Measurements from ENCODE around the gene SYT8. TPM values are rescaled to one million over a fixed set of nuclear protein-coding genes. Genes with fewer than 3 reads are reported as not detected.
"Not testable (repeated sequence)": the region's sequence is repeated elsewhere in the genome, so short reads cannot be mapped to it uniquely, and the experiment has no call there.

The SYT8 gene
- total and polyA plus RNA-seq, 2 experiments from 2014 or later: not detected

- Histone ChIP-seq H3K79me2 (ENCODE audit: insufficient read depth) (no peaks in the 10 kb centered on the region), H3K4me1 (ENCODE audit: insufficient read depth) (no peaks in the 10 kb centered on the region), H3F3A (ENCODE audit: insufficient read depth) (no peaks in the 10 kb centered on the region), H4K20me1 (ENCODE audit: insufficient read depth) (no peaks in the 10 kb centered on the region), H3K9me2 (ENCODE audit: insufficient read depth) (no peaks in the 10 kb centered on the region), H3K36me3 (ENCODE audit: low read depth) (no peaks in the 10 kb centered on the region), H3K9me3 (ENCODE audit: low read depth) (no peaks in the 10 kb centered on the region), H2AFZ (no peak overlapping the region), H3K9ac (no peak overlapping the region), H3K27me3 (replicated peaks; ENCODE audit: insufficient read depth) (no peaks in the 10 kb centered on the region), H3K27ac (no peak overlapping the region), H3K4me3 (no peak overlapping the region), H3K4me2 (ENCODE audit: unreplicated experiment) (no peak overlapping the region)
- WGBS, 2 experiments (ENCODE audit: low coverage in 1 of 2, low lambda C conversion rate in 2 of 2, missing lambda C conversion rate in 2 of 2): 24% methylated on average over 18 to 23 of the region's 23 CpGs
- DNase-seq: peak; percentile 73
- no peak for TF ChIP-seq EZH2phosphoT487 (IDR thresholded peaks at IDR 0.05; ENCODE audit: insufficient read depth, low read depth)
- TF ChIP-seq EZH2 (IDR thresholded peaks at IDR 0.05; ENCODE audit: insufficient read depth, poor library complexity, severe bottlenecking): no peak
- in situ Hi-C loops (cut with MboI): no loop called here
These were observed 47.8 kb downstream of the SYT8 start for GRCh38 chr11:1882265-1883238.

GRCh38 chr11:1883346-1884302, 48.8 kb downstream of the SYT8 start:
- Histone ChIP-seq H3K27me3 (replicated peaks; ENCODE audit: insufficient read depth) (no peaks in the 10 kb centered on the region), H3F3A (ENCODE audit: insufficient read depth) (no peaks in the 10 kb centered on the region), H2AFZ (no peak overlapping the region), H3K9me3 (ENCODE audit: low read depth) (no peaks in the 10 kb centered on the region), H3K4me2 (ENCODE audit: unreplicated experiment) (no peak overlapping the region), H3K9me2 (ENCODE audit: insufficient read depth) (no peaks in the 10 kb centered on the region), H3K27ac (no peak overlapping the region), H3K9ac (no peak overlapping the region), H3K4me3 (no peak overlapping the region), H3K79me2 (ENCODE audit: insufficient read depth) (no peaks in the 10 kb centered on the region), H3K4me1 (ENCODE audit: insufficient read depth) (no peaks in the 10 kb centered on the region), H3K36me3 (ENCODE audit: low read depth) (no peaks in the 10 kb centered on the region), H4K20me1 (ENCODE audit: insufficient read depth) (no peaks in the 10 kb centered on the region)
- no peak for TF ChIP-seq EZH2phosphoT487 (IDR thresholded peaks at IDR 0.05; ENCODE audit: insufficient read depth, low read depth)
- no peak for TF ChIP-seq EZH2 (IDR thresholded peaks at IDR 0.05; ENCODE audit: insufficient read depth, poor library complexity, severe bottlenecking)
- in situ Hi-C loops (cut with MboI): no loop called here
- DNase-seq: no peak
- 58 to 62% methylated on average over 13 to 14 of the region's 14 CpGs for WGBS, 2 experiments (ENCODE audit: low coverage in 1 of 2, low lambda C conversion rate in 2 of 2, missing lambda C conversion rate in 2 of 2)

GRCh38 chr11:1884303-1884700, 49.5 kb downstream of the SYT8 start:
- Histone ChIP-seq H3K79me2 (ENCODE audit: insufficient read depth) (no peaks in the 10 kb centered on the region), H3K9ac (no peak overlapping the region), H3K9me2 (ENCODE audit: insufficient read depth) (no peaks in the 10 kb centered on the region), H3K27ac (no peak overlapping the region), H2AFZ (no peak overlapping the region), H3K36me3 (ENCODE audit: low read depth) (no peaks in the 10 kb centered on the region), H3K27me3 (replicated peaks; ENCODE audit: insufficient read depth) (no peaks in the 10 kb centered on the region), H3K4me2 (ENCODE audit: unreplicated experiment) (no peak overlapping the region), H3K4me1 (ENCODE audit: insufficient read depth) (no peaks in the 10 kb centered on the region), H3F3A (ENCODE audit: insufficient read depth) (no peaks in the 10 kb centered on the region), H3K4me3 (no peak overlapping the region), H3K9me3 (ENCODE audit: low read depth) (no peaks in the 10 kb centered on the region), H4K20me1 (ENCODE audit: insufficient read depth) (no peaks in the 10 kb centered on the region)
- TF ChIP-seq EZH2 (IDR thresholded peaks at IDR 0.05; ENCODE audit: insufficient read depth, poor library complexity, severe bottlenecking) (no peak), EZH2phosphoT487 (IDR thresholded peaks at IDR 0.05; ENCODE audit: insufficient read depth, low read depth) (no peak)
- WGBS, 2 experiments (ENCODE audit: low coverage in 1 of 2, low lambda C conversion rate in 2 of 2, missing lambda C conversion rate in 2 of 2): 68 to 73% methylated on average over 5 of the region's 5 CpGs
- in situ Hi-C loops (cut with MboI): no loop called here
- DNase-seq: no peak

GRCh38 chr11:1886551-1886950, 51.8 kb downstream of the SYT8 start:
- H3F3A ChIP-seq (ENCODE audit: insufficient read depth); in situ Hi-C loops (cut with MboI); H3K9ac ChIP-seq; H3K79me2 ChIP-seq (ENCODE audit: insufficient read depth); H3K27ac ChIP-seq; DNase-seq; H2AFZ ChIP-seq; H3K4me3 ChIP-seq; H3K9me3 ChIP-seq (ENCODE audit: low read depth); H3K4me1 ChIP-seq (ENCODE audit: insufficient read depth); H4K20me1 ChIP-seq (ENCODE audit: insufficient read depth); H3K4me2 ChIP-seq (ENCODE audit: unreplicated experiment); H3K36me3 ChIP-seq (ENCODE audit: low read depth); H3K27me3 ChIP-seq (replicated peaks; ENCODE audit: insufficient read depth); H3K9me2 ChIP-seq (ENCODE audit: insufficient read depth): not testable (repeated sequence)
- 69 to 75% methylated on average over 13 of the region's 13 CpGs for WGBS, 2 experiments (ENCODE audit: low coverage in 1 of 2, low lambda C conversion rate in 2 of 2, missing lambda C conversion rate in 2 of 2)

Small RNAs within 50 kb of the gene (microRNA-seq; reads per million reads assigned to microRNA genes)
- gene MIR4298 (ENCODE audit: borderline number of aligned reads): not detected
- gene MIR7847 (ENCODE audit: borderline number of aligned reads): not detected

Small RNAs within 50 kb of the gene (small RNA-seq; reads per million reads assigned to genes)
- gene AC051649.1 (ENCODE audit: low read depth, low replicate concordance) (not detected), gene MIR4298 (ENCODE audit: low read depth, low replicate concordance) (not detected)

Other genes starting within 250 kb of the SYT8 start
- gene KRTAP5-1, start 249.7 kb upstream of the SYT8 start, total RNA-seq (2014; rRNA removed; shearing (Covaris generic)): not detected in 2 replicates
- not detected in 2 replicates for gene KRTAP5-1, start 249.7 kb upstream of the SYT8 start, polyA plus RNA-seq (2016; fragmentation: Nextera tagmentation; extraction: Ambion mirVana)
- not detected in 2 replicates for gene KRTAP5-2, start 236.7 kb upstream of the SYT8 start, total RNA-seq (2014; rRNA removed; shearing (Covaris generic))
- gene KRTAP5-2, start 236.7 kb upstream of the SYT8 start, polyA plus RNA-seq (2016; fragmentation: Nextera tagmentation; extraction: Ambion mirVana): not detected in 2 replicates
- gene KRTAP5-3, start 226.5 kb upstream of the SYT8 start, total RNA-seq (2014; rRNA removed; shearing (Covaris generic)): not detected in 2 replicates
- gene KRTAP5-3, start 226.5 kb upstream of the SYT8 start, polyA plus RNA-seq (2016; fragmentation: Nextera tagmentation; extraction: Ambion mirVana): not detected in 2 replicates
- gene KRTAP5-4, start 212.9 kb upstream of the SYT8 start, total RNA-seq (2014; rRNA removed; shearing (Covaris generic)): not detected in 2 replicates
- gene KRTAP5-4, start 212.9 kb upstream of the SYT8 start, polyA plus RNA-seq (2016; fragmentation: Nextera tagmentation; extraction: Ambion mirVana): not detected in 2 replicates
- not detected in 2 replicates for gene KRTAP5-5, start 205.2 kb upstream of the SYT8 start, total RNA-seq (2014; rRNA removed; shearing (Covaris generic))
- gene KRTAP5-5, start 205.2 kb upstream of the SYT8 start, polyA plus RNA-seq (2016; fragmentation: Nextera tagmentation; extraction: Ambion mirVana): not detected in 2 replicates
- not detected in 2 replicates for gene KRTAP5-6, start 137.8 kb upstream of the SYT8 start, total RNA-seq (2014; rRNA removed; shearing (Covaris generic))
- gene KRTAP5-6, start 137.8 kb upstream of the SYT8 start, polyA plus RNA-seq (2016; fragmentation: Nextera tagmentation; extraction: Ambion mirVana): not detected in 2 replicates
- 1.6 and 67.4 TPM in 2 replicates for gene IFITM10, start 84.4 kb upstream of the SYT8 start, total RNA-seq (2014; rRNA removed; shearing (Covaris generic))
- gene IFITM10, start 84.4 kb upstream of the SYT8 start, polyA plus RNA-seq (2016; fragmentation: Nextera tagmentation; extraction: Ambion mirVana): 0.41 and 0.53 TPM in 2 replicates
- 305 and 338 TPM in 2 replicates for gene CTSD, start 71.1 kb upstream of the SYT8 start, total RNA-seq (2014; rRNA removed; shearing (Covaris generic))
- gene CTSD, start 71.1 kb upstream of the SYT8 start, polyA plus RNA-seq (2016; fragmentation: Nextera tagmentation; extraction: Ambion mirVana): 321 and 327 TPM in 2 replicates
- not detected in 2 replicates for gene TNNI2, start 4.0 kb downstream of the SYT8 start, total RNA-seq (2014; rRNA removed; shearing (Covaris generic))
- gene TNNI2, start 4.0 kb downstream of the SYT8 start, polyA plus RNA-seq (2016; fragmentation: Nextera tagmentation; extraction: Ambion mirVana): not detected in 2 replicates
- gene LSP1, start 18.1 kb downstream of the SYT8 start, total RNA-seq (2014; rRNA removed; shearing (Covaris generic)): not detected in 2 replicates
- 0.36 and 1.3 TPM in 2 replicates for gene LSP1, start 18.1 kb downstream of the SYT8 start, polyA plus RNA-seq (2016; fragmentation: Nextera tagmentation; extraction: Ambion mirVana)
- gene PRR33, start 56.9 kb downstream of the SYT8 start, total RNA-seq (2014; rRNA removed; shearing (Covaris generic)): not detected in 2 replicates
- not detected in 2 replicates for gene PRR33, start 56.9 kb downstream of the SYT8 start, polyA plus RNA-seq (2016; fragmentation: Nextera tagmentation; extraction: Ambion mirVana)
- not detected in 2 replicates for gene TNNT3, start 84.7 kb downstream of the SYT8 start, total RNA-seq (2014; rRNA removed; shearing (Covaris generic))
- not detected in 2 replicates for gene TNNT3, start 84.7 kb downstream of the SYT8 start, polyA plus RNA-seq (2016; fragmentation: Nextera tagmentation; extraction: Ambion mirVana)
- gene MRPL23, start 112.3 kb downstream of the SYT8 start, total RNA-seq (2014; rRNA removed; shearing (Covaris generic)): 47.7 and 70.6 TPM in 2 replicates
- gene MRPL23, start 112.3 kb downstream of the SYT8 start, polyA plus RNA-seq (2016; fragmentation: Nextera tagmentation; extraction: Ambion mirVana): 40.5 and 40.9 TPM in 2 replicates
- gene H19, start 162.9 kb downstream of the SYT8 start, total RNA-seq (2014; rRNA removed; shearing (Covaris generic)): 0.25 and 2.2 TPM in 2 replicates
- gene H19, start 162.9 kb downstream of the SYT8 start, polyA plus RNA-seq (2016; fragmentation: Nextera tagmentation; extraction: Ambion mirVana): not detected in 2 replicates

All from GM23248 (cell line).